Endothelial cell of umbilical vein (primary cell): ENCODE results near the gene CPT1A. TPM values are rescaled to one million over a fixed set of nuclear protein-coding genes. Genes with fewer than 3 reads are reported as not detected.

Source experiments
- BruUV-seq: library from RNA; stranded (reverse); fragments of 400-500 nt; replicated peaks from 2 replicates; lab custom pipeline; 2021; lab: Mats Ljungman, UMichigan
- CTCF ChIA-PET: fragments of 300-600, 350-600 bp; sonication (Branson Sonifier 250); formaldehyde crosslinking; loops from one replicate; lab custom pipeline; 2021; ENCODE audit warnings: antibody characterized with exemption, inconsistent platforms; lab: Charles Lee
- POLR2A ChIA-PET: fragments of 300-600, 350-600 bp; sonication (Branson Sonifier 250); formaldehyde crosslinking; loops from one replicate; lab custom pipeline; 2021; ENCODE audit warnings: antibody characterized with exemption, inconsistent platforms; lab: Charles Lee
- DNase-seq: peaks from one replicate; pipeline ENCODE4 v3.0.0-alpha.2; 2011; ENCODE audit warnings: low read depth, low spot score
- FAIRE-seq: peaks from 2 replicates; lab custom pipeline; 2011; peaks lifted over from hg19 to GRCh38; lab: Jason Lieb, UNC
- H2AFZ ChIP-seq: 2 replicates; pipeline ENCODE4 v1.6.0; 2012; ENCODE audit warnings: low read depth, low read length, control low read depth, inconsistent platforms
- H3K27ac ChIP-seq: 2 replicates; pipeline ENCODE4 v1.5.1; 2011; ENCODE audit warnings: low read depth, mild to moderate bottlenecking, control low read depth, low read length, moderate library complexity; ENCODE audit not compliant: insufficient read depth
- H3K27me3 ChIP-seq, 2 experiments: 2 replicates each; pipeline versions ENCODE4 v1.6.0 to v1.6.1; 2011; ENCODE audit warnings: low read length in 2 of 2, mixed read lengths in 1 of 2; ENCODE audit not compliant: control insufficient read depth in 2 of 2, insufficient read depth in 2 of 2
- H3K36me3 ChIP-seq, 2 experiments: 2 replicates in 1 of 2; 3 replicates in 1 of 2; pipeline ENCODE4 v1.5.1; 2011; ENCODE audit warnings: low read length in 2 of 2, mild to moderate bottlenecking in 1 of 2, moderate library complexity in 1 of 2; ENCODE audit not compliant: control insufficient read depth in 2 of 2, insufficient read depth in 2 of 2; ENCODE audit errors: extremely low read depth in 1 of 2
- H3K4me1 ChIP-seq: 3 replicates; pipeline ENCODE4 v1.5.1; 2011; ENCODE audit warnings: mild to moderate bottlenecking, low read length; ENCODE audit not compliant: control insufficient read depth, insufficient read depth; ENCODE audit errors: extremely low read depth
- H3K4me2 ChIP-seq: 2 replicates; pipeline ENCODE4 v1.6.1; 2011; ENCODE audit warnings: low read length, control low read depth, mixed read lengths; ENCODE audit not compliant: insufficient read depth
- H3K4me3 ChIP-seq, 3 experiments: fragments of 200-600 bp in 1 of 3; sonication (generic), shearing (Covaris generic) in 1 of 3; replicated peaks in 1 of 3; 2 replicates each; pipeline ENCODE4 v1.5.1; 2011 to 2016; ENCODE audit warnings: control low read depth in 3 of 3, low read length in 3 of 3, mild to moderate bottlenecking in 2 of 3, inconsistent platforms in 1 of 3, low read depth in 1 of 3, moderate library complexity in 1 of 3; ENCODE audit not compliant: insufficient read depth in 1 of 3
- H3K79me2 ChIP-seq: 2 replicates; pipeline ENCODE4 v1.6.0; 2012; ENCODE audit warnings: low read length, inconsistent platforms; ENCODE audit not compliant: control insufficient read depth, insufficient read depth
- H3K9ac ChIP-seq: replicated peaks from 2 replicates; pipeline ENCODE3; 2011; ENCODE audit warnings: low read length, control low read depth; ENCODE audit not compliant: insufficient read depth; ENCODE audit errors: extremely low read depth
- H3K9me1 ChIP-seq: replicated peaks from 3 replicates; pipeline ENCODE4 v1.6.0; 2011; ENCODE audit warnings: mild to moderate bottlenecking, low read length; ENCODE audit not compliant: control insufficient read depth, insufficient read depth; ENCODE audit errors: extremely low read depth
- H3K9me3 ChIP-seq: replicated peaks from 2 replicates; pipeline ENCODE4 v1.5.1; 2012; ENCODE audit warnings: low read length, inconsistent platforms; ENCODE audit not compliant: control insufficient read depth, insufficient read depth
- H4K20me1 ChIP-seq: replicated peaks from 2 replicates; pipeline ENCODE3; 2011; ENCODE audit warnings: mild to moderate bottlenecking, low read length; ENCODE audit not compliant: control insufficient read depth, insufficient read depth; ENCODE audit errors: extremely low read depth
- CTCF ChIP-seq, 2 donors: IDR thresholded peaks; 1 replicate in 1 of 2; 2 replicates in 1 of 2; pipeline ENCODE4 v1.5.1; 2011; ENCODE audit warnings: low read length in 2 of 2, mild to moderate bottlenecking in 2 of 2, moderate library complexity in 2 of 2, control low read depth in 1 of 2, inconsistent platforms in 1 of 2, low read depth in 1 of 2; ENCODE audit not compliant: insufficient read depth in 1 of 2; ENCODE audit errors: extremely low read depth in 1 of 2
- EZH2 ChIP-seq: IDR thresholded peaks from 2 replicates; pipeline ENCODE4 v1.6.1; 2012; ENCODE audit warnings: borderline replicate concordance, low read depth, mild to moderate bottlenecking, moderate library complexity, low read length, inconsistent platforms; ENCODE audit not compliant: severe bottlenecking
- FOS ChIP-seq: IDR thresholded peaks from 2 replicates; pipeline ENCODE4 v1.6.1; 2011; ENCODE audit warnings: mild to moderate bottlenecking, low read length, moderate library complexity, borderline replicate concordance; ENCODE audit not compliant: insufficient read depth
- GATA2 ChIP-seq: IDR thresholded peaks from 2 replicates; pipeline ENCODE4 v1.7.0; 2011; ENCODE audit warnings: low read depth, mild to moderate bottlenecking, moderate library complexity, mixed read lengths, low read length; ENCODE audit not compliant: insufficient read length, insufficient read depth
- JUN ChIP-seq: IDR thresholded peaks from 2 replicates; pipeline ENCODE4 v1.6.1; 2011; ENCODE audit warnings: borderline replicate concordance, low read depth; ENCODE audit not compliant: insufficient read length, insufficient read depth
- MAX ChIP-seq: IDR thresholded peaks from 2 replicates; pipeline ENCODE4 v1.6.1; 2011; ENCODE audit not compliant: insufficient read depth, insufficient read length
- MYC ChIP-seq: IDR thresholded peaks from one replicate; pipeline ENCODE4 v1.6.1; 2011; ENCODE audit warnings: mild to moderate bottlenecking, low read depth, low read length
- POLR2A ChIP-seq: IDR thresholded peaks from 2 replicates; pipeline ENCODE4 v1.6.1; 2012; ENCODE audit warnings: low read depth, mild to moderate bottlenecking, control low read depth, low read length
- POLR2AphosphoS5 ChIP-seq: IDR thresholded peaks from 2 replicates; pipeline ENCODE4 v1.6.1; 2012; ENCODE audit warnings: low read depth, mild to moderate bottlenecking, control low read depth, low read length, moderate library complexity; ENCODE audit not compliant: insufficient read depth
- dilution Hi-C: fragments of 300-500 bp; cut with MboI; formaldehyde crosslinking; loops from one replicate; pipeline ENCODE4 v1.15.0; 2019; ENCODE audit warnings: low sequenced_read_pairs; ENCODE audit not compliant: extremely low pct_ligation_motif_present
- intact Hi-C: fragments of 100-400 bp; cut with micrococcal nuclease; formaldehyde crosslinking; loops from one replicate; pipeline ENCODE4 v1.10.0; 2022
- polyA plus RNA-seq, 4 experiments: library from polyadenylated mRNA; depleted of rRNA in 3 of 4; stranded (reverse) in 3 of 4; unstranded in 1 of 4; fragments of >200 nt; gene quantifications; 2 replicates each; pipeline versions ENCODE4 v1.2.1 to v1.2.3, GENCODE V29; 2011 to 2012; ENCODE audit warnings: missing spikeins in 1 of 4
- total RNA-seq: library from RNA; stranded (reverse); gene quantifications from 2 replicates; pipeline ENCODE4 v1.2.3, GENCODE V29; 2021

CPT1A gene
- total and polyA plus RNA-seq, 2 donors (not counting 3 experiments of a cell fraction or from before 2014, with no cell fraction given) = 26.3 to 62.1 TPM

- ChIA-PET POLR2A (no interaction called here), CTCF (interaction anchor here (1.3 kb wide), 2 partner anchors 14 to 22 kb away, joined by 3 read pairs; no protein-coding TSS in a partner anchor)
- TF ChIP-seq EZH2 (no peak), GATA2 (no peak), FOS (no peak), MYC (no peak), JUN (no peak), CTCF (IDR thresholded peaks at IDR 0.05; ENCODE audit: extremely low read depth in 1 of 2, insufficient read depth in 1 of 2, low read depth in 1 of 2, low read length in 2 of 2) (no peak), POLR2A (no peak), POLR2AphosphoS5 (no peak), MAX (no peak)
- BruUV-seq = no TSS peak
- dilution Hi-C loops (no loop called here), intact Hi-C loops (no loop called here)
- Histone ChIP-seq H3K9ac (no peak overlapping the region), H3K9me1 (no peaks in the 10 kb centered on the region), H3K4me1 (no peaks in the 10 kb centered on the region), H3K27ac (no peak overlapping the region), H3K9me3 (no peaks in the 10 kb centered on the region), H2AFZ (no peak overlapping the region), H3K4me2 (no peak overlapping the region), H4K20me1 (no peaks in the 10 kb centered on the region), H3K36me3 (no peaks in the 10 kb centered on the region), H3K4me3 (no peak overlapping the region), H3K27me3 (peaks cover 0 to 5% of the 10 kb centered on the region in 2 experiments), H3K79me2 (no peaks in the 10 kb centered on the region)
- no peak for FAIRE-seq
- DNase-seq = no peak
Measured at GRCh38 chr11:68735125-68735524, 106.6 kb downstream of the CPT1A start.
